ENCODE results near the gene SH3D19.

- TF ChIP-seq TAF1 (IDR thresholded peaks at IDR 0.05; ENCODE audit: borderline replicate concordance, insufficient read depth, low read length) = no peak
- no peak for TF ChIP-seq POLR2AphosphoS5 (IDR thresholded peaks at IDR 0.05; ENCODE audit: low read depth, low read length)
These were observed 20.6 kb downstream of the SH3D19 start for GRCh38 chr4:151304755-151305154.

Measured in PFSK-1 (cell line).